NCI-H510A treated with DMSO at 0.1 percent for 48 hours (cell line): ENCODE data around the gene GTF2F2.
"Not testable (repeated sequence)": the region's sequence is repeated elsewhere in the genome, so short reads cannot be mapped to it uniquely, and the experiment has no call there.

ENCODE experiments used
- DNase-seq: peaks from one replicate; lab custom pipeline; 2025; lab: John Stamatoyannopoulos, UW

The GTF2F2 gene

GRCh38 chr13:45256254-45256653 is 135.9 kb downstream of the GTF2F2 start:
- no peak for DNase-seq

- no peak for DNase-seq
These were observed 137.5 kb downstream of the GTF2F2 start for GRCh38 chr13:45257638-45258333.

GRCh38 chr13:45258334-45258675 is 138.0 kb downstream of the GTF2F2 start:
- no peak for DNase-seq

- no peak for DNase-seq
These were observed 146.9 kb downstream of the GTF2F2 start for GRCh38 chr13:45267215-45267614.

GRCh38 chr13:45269204-45269603 is 148.9 kb downstream of the GTF2F2 start:
- no peak for DNase-seq

- no peak for DNase-seq
These were observed 156.6 kb downstream of the GTF2F2 start for GRCh38 chr13:45276913-45277312.

GRCh38 chr13:45278096-45278645 is 157.9 kb downstream of the GTF2F2 start:
- no peak for DNase-seq

- no peak for DNase-seq
These were observed 159.7 kb downstream of the GTF2F2 start for GRCh38 chr13:45280011-45280410.

GRCh38 chr13:45280751-45281634 is 160.7 kb downstream of the GTF2F2 start:
- peak; percentile 9 for DNase-seq

- DNase-seq = no peak
These were observed 162.7 kb downstream of the GTF2F2 start for GRCh38 chr13:45282994-45283393.

GRCh38 chr13:45289936-45290563 is 169.7 kb downstream of the GTF2F2 start:
- DNase-seq = no peak

GRCh38 chr13:45292176-45292575 is 171.9 kb downstream of the GTF2F2 start:
- peak; percentile 20 for DNase-seq

- no peak for DNase-seq
These were observed 175.2 kb downstream of the GTF2F2 start for GRCh38 chr13:45295536-45295935.

- no peak for DNase-seq
These were observed 175.9 kb downstream of the GTF2F2 start for GRCh38 chr13:45296259-45296658.

GRCh38 chr13:45297456-45298205 is 177.3 kb downstream of the GTF2F2 start:
- DNase-seq = no peak

GRCh38 chr13:45298206-45298505 is 177.8 kb downstream of the GTF2F2 start:
- DNase-seq = no peak

GRCh38 chr13:45298550-45298949 is 178.2 kb downstream of the GTF2F2 start:
- not testable (repeated sequence) for DNase-seq

GRCh38 chr13:45299194-45299593 is 178.9 kb downstream of the GTF2F2 start:
- DNase-seq = no peak

GRCh38 chr13:45300190-45300985 is 180.1 kb downstream of the GTF2F2 start:
- DNase-seq = no peak

GRCh38 chr13:45301263-45301662 is 181.0 kb downstream of the GTF2F2 start:
- no peak for DNase-seq

GRCh38 chr13:45302507-45302906 is 182.2 kb downstream of the GTF2F2 start:
- no peak for DNase-seq
